Fibroblast of skin of back (primary cell): Measurements from ENCODE around the gene RAB8B.

ENCODE experiments used
- DNase-seq: peaks from one replicate; pipeline ENCODE4 v3.0.0-alpha.2; 2013

The RAB8B gene

DNA sequence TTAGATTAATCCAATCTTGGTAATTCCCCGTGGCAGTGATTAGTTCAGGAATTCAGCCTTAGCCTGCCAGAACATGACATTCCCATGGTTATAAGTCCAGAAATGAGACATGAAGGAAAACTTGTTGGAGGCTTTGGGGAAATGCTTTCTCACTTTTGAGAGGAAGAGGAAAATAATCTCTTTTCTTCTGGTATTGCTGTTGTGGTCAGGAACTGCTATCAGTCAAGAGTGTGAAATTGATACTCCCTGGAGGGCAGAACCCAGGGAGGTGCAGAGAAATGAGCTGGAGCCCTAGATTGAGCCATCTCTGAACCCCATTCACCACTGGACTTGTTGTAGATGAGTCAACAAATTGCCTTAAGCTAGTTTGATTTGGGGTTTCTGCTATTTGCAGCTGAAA, 49.4 kb downstream of the RAB8B start:
- DNase-seq = peak; percentile 79

DNA sequence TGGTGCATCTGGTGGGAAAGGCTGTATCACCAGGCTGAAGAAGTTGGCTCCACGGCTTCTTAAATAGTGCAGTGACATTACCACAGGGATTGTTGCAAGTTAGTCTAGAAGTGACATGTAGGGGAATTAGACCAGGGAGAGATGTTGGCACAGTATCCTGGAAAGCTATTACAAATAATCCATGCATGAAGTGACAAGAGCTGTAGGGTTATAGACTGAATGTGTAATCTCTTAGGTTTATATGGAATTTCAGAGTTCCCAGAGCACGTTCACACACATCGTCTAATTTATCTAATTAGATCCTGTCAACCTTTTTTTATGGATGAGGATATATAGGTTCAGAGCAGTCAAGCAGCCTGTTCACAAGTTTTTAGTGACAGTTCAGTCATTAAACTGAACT, 50.7 kb downstream of the RAB8B start:
- no peak for DNase-seq

DNA sequence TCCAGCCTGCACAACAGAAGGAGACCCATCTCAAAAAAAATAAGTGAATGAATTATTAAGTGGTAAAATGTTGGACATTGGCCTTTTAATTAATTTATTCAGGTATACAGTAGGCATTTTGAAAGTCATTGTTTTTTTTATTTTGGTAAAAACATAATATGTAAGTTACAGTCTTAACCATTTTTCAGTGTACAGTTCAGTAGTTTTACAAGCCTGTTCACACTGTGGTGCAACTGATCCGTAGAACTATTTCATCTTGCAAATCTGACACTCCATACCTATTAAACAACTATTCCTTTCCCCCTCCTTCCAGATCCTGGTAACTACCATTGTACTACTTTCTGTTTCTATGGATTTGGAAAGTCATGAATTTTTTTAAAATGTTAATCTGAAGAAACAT, 51.9 kb downstream of the RAB8B start:
- no peak for DNase-seq

DNA sequence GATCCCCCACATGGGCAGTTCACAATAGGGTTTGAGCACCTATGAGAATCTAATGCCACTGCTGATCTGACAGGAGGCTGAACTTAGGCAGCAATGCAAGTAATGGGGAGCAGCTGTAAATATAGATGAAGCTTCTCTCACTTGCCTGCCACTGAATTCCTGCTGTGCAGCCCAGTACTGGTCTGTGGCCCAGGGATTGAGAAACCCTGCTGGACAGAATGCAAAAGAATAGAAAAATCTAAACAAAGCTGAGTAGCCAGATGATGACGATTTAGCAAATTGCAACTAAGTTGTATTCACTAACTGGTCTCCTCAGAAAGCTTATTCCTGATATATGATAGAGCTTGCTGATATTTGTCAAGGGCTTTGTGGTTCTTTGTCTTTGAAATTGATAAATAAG, 53.7 kb downstream of the RAB8B start:
- no peak for DNase-seq

DNA sequence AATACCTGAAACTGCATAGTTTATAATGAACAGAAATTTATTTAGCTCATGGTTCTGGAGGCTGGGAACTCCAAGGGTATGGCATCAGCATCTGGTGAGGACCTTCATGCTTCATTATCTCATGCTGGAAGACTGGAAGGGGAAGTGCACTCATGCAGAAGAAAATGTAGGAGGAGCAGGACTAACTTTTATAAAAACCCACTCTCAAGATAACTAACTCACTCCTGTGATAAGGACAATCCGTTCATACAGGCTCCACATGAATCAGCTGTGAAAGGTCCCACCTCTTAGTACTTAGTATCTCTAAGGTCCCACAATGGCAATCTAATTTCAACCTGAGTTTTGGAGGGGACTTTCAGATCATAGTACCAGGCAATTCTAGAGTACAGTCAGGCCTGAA, 54.4 kb downstream of the RAB8B start:
- no peak for DNase-seq

DNA sequence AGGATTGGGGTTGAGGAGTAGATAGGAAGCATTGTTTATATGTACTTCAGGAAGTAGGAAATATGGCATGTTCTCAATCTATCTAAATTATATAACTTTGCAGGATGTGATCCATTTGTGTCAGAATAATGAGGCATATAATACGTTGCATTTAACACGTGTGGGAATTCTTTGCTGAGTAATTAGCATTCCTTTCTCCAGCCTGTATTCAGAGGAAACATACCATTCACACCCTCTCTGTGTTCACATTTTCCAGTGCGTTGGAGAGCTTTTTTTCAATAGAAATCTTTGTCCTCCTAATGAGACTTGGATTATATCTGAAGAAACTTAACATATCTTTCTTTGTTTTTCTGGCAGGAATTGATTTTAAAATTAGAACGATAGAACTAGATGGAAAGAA, 55.0 kb downstream of the RAB8B start:
- peak; percentile 76 for DNase-seq

DNA sequence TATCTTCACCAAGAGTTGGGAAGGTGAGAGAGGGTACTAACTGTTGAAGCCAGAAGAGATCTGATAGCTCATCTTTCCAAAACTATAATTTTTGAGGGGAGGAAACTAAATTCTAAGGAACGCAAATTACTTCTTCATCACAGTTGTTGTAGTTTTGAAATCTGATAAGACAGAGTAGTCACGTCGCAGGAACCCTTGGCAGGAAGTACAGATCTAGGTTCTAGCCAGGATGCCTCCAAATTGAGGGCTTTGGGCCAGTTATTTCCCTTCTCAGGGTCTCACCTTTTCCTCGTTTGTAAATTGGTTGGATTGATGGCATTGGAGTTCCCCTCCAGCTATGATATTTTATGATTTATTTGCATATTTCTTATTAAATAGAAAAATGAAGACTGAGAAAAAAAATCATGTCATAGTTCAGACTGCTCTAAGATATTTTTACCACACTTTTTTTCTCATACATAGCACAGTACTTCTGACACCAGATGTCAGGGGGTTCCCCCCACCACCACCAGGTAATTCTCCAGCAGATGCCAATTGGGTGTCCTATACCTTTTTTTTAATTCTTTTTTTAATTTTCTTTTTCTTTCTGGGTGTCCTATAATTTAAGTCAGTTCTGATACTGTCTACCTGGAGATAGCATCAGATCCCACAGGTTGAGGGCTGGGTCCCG, 55.7 kb downstream of the RAB8B start:
- no peak for DNase-seq

DNA sequence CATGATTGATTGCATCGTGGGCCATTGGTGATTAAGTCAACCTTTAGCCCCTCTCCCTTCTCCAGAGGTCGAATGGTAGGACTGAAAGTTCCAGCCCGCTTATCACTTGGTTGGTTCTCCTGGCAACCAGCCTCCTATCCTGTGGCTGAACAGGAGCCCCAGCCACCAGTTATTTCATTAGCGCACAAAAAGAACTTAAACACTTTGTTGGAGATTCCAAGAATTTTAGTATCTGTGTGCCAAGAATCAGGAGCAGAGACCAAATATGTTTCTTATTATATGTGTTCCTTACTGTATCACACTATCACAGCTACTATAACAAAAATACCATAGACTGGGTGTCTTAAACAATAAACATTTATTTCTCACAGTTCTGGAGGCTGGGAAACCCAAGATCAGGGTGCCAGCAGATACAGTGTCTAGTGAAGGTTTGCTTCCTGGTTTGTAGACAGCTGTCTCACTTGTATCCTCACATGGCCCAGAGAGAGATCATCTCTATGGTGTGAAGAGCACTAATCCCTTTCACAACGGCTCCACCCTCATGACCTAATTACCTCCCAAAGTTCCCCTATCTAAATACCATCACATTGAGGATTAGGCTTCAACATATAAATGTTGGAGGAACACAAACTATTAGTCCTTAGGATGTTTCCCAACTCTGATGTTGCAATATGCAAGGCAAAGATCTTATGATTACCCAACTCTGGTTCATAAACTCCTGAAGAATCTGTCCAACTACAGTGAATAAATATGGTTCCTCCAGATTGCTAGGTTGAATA, 57.5 kb downstream of the RAB8B start:
- DNase-seq = peak; percentile 30

DNA sequence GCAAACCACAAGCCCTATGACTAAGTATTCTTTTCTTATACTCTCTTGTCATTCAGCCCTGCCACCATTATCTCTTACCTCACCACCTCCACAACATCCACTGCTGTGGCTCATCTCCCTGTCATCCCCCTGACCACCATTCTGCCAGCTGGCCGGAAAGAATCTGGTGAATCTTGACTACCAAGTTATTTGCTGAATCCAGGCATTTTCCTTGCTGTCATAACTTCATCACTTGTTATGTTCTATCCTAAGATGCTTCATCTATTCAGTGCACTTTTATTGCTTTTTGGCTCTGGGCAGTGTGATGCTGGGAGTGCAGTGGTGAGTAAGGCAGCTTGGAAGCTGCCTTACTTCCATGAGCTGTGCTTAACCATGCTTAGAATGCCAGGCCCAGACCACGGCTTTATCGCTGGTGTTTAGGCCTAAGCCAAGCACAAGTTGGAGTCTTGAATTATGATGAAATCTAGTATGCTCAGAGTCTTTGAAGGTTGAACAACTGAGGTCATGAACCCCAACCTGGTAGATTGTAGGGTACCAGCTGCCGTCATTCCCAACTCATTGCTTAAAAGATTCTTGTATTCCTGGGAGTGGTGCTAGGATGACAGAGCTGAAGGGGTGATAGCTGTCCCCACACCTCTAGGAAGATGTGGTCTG, 61.0 kb downstream of the RAB8B start:
- peak; percentile 99 for DNase-seq

DNA sequence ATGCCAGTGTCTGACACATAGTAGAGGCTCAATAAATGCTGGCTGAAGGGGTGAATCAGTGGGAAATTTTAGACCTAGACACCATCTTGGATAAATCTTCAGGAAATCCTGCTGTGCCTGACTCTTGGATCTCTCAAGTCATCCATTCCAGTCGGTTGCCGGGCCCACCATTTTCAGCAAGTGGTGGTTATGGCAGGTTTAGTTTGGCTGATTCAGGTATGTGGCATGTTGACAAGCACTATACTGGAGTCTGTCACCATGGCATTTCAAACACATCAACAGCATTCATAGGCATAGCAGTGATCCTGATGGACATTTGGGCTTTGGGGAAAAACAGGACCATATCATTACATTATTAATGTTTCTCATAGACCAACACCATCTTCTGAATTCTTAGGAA, 62.3 kb downstream of the RAB8B start:
- no peak for DNase-seq

DNA sequence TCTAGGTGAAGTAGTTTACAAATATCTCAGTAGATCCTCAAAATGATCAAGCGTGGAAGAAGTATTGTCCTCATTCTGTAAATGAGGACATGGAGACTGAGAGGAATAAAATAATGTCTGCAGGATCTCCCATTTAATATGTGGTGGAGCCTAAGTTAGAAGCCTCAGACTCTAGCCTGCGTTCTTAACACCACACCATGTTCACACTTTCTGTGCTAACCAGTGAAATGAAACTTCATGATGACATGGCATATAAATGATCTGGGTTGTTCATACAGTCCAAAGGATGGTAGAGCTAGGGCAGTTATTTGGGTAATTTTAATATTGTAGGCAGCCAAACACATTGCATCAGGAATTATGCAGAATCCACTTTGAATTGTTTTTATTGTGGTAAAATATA, 62.9 kb downstream of the RAB8B start:
- DNase-seq = no peak

DNA sequence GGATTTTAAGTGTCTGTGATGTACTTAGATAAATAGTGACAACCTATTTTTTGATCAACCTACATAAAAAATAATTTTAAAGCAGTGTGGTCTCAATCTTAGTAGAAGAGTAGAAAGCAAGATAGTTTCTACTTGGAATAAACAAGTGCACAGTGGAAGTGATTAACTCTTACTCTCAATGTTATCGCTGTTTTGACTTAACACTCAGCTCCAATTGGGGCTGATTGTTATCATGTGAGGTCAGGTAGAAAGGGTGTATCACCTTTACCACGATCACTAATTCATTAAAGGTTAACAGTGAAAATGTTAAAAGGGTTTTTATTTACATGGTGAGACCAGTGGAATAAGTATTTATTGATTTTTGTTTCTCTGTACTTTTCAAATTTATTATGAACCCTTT, 65.6 kb downstream of the RAB8B start:
- DNase-seq = no peak

DNA sequence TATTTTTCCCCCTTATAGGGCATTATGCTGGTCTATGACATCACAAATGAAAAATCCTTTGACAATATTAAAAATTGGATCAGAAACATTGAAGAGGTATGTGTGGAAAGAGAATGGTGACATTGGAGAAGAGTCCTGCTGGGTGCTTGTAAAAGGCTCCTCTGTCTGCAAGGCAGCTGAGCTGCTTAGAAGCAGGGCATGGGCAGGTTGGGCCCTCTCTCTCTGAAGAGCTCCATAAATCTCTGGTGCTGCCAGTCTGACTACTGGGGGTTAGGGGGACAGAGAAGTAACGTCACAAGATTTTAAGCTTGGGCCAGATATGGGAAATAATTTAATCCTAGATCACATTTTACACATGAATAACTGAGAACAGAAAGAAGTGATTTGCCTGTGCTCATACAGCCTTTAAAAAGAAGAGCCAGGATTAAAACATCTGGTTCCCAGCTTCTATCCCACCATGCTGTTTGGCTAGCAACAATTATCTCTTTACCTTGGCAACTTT, 66.1 kb downstream of the RAB8B start:
- no peak for DNase-seq

DNA sequence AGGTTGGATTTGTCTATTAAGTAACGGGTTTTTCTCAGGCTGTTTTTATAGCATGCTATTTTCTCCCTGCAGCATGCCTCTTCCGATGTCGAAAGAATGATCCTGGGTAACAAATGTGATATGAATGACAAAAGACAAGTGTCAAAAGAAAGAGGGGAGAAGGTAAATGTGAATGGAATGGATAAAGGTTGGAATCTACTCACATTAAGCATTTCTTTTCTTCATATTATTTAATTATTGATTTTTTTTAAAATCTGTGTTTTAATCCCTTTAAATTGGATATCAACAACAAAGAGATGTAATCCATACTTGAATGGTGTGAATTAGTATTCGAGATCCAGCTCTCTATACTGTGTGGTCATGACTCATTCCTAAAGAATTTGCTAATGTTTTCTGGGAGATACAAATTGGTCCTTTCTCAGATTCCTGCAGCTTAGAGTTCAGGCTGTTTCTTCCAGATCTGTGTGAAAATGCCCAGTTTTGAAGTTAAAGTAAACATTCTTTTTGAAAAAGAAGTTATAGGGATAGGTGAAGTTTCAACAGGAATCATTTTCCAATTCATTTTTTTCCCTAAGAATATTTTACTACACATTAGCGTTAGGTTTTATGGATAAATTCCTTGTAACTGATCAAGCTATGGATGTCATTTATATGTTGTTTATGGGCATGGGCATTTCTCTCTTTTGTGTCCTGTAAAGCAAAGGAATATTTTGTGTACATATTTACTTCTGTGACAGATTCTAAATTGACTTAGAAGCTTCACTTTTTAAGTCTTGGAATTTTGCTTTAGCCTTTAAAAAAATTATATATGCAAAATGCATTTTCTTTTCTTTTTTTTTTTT, 67.2 kb downstream of the RAB8B start:
- peak; percentile 88 for DNase-seq

DNA sequence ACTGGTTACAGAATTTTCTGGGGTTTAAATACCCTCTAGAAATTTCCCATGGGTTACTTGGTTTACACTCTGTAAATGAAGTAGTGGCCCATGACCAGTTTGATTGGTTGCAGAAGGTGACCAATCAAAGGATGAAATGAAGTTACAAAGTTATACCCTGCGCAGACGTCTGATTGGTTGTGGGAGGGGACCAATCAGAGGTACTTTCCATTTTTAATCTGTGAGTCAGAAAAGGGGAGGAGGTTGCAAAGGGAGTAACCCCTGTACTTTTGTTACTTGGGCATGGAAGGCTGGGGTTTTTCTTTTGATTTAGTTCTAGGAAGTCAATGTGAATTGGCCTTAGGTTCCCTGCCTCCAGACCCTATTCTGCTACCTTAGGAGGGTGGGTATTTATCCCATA, 69.3 kb downstream of the RAB8B start:
- no peak for DNase-seq

DNA sequence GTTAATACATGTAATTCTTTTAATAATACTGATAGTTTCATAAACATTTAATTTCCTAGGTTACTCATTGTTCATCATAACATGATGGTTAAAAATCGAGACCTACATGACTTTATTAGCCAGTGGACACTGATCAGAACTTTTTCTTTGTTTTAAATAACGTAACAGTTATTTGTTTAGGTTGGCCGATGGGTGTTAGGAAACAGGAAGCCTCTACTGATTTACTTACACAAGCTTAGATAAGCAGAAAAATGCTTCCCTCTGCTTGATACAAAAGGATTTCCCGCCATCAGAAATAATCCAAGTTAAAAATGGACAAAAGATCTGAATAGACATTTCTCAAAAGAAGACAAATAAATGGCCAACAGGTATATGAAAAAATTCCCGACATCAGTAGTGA, 71.4 kb downstream of the RAB8B start:
- DNase-seq = no peak

DNA sequence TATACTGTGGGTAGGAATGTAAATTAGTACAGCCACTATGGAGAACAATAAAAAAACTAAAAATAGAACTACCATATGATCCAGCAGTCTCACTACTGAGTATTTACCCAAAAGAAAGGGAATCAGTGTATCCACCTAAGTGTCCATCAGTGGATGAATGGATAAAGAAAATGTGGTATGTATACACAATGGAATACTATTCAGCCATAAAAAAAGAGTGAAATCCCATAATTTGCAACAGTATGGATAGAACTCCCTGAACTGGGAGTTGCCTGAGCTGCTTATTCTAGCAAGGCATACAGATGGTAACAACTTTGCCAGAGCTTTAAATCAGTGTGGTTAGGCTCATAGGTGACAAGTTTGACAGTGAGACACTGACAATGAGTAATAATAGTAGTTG, 71.9 kb downstream of the RAB8B start:
- DNase-seq = no peak

DNA sequence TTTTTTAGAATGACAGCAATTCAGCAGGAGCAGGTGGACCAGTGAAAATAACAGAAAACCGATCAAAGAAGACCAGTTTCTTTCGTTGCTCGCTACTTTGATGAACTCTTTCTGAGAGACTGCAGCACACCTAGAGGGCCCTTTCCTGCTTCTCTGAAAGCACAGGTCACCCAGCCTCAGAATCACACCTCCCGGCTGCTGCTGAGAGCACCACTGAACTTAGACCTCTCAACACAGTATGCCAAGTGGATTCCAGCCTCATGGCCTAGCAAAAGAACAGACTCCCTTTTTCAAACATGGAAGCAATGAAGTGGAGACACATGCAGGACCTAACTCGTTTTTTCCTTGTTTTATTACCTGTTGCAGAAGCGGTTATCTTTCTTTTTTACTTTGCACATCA, 74.1 kb downstream of the RAB8B start:
- DNase-seq = no peak

DNA sequence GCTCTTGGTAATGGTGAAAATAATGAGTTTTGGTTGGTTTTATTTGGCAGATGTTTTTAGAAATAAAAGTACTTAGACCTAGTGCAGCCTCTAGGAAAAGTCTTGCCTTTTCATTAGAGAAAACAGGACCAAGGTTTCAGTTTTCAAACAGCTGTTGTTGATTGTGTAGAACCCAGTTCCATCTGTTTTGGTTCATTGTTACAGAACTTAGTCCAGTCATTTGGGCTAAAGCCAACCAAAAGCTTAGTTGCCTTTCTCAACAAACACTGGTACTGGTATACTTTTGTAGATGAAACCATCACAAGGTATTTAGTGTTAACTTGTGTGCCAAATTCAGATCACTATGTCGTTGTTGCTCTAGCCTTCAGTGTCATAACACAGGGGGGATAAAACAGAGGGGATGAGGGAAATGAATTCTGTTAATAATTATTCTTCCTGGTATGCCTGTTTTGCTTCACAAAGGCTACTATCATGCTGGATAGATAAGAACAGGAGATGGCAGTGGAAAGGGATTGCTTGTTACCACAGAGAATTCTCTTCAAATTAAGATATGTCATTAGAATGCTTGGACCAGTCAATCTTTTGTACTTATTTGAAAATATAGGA, 75.4 kb downstream of the RAB8B start:
- DNase-seq = no peak

DNA sequence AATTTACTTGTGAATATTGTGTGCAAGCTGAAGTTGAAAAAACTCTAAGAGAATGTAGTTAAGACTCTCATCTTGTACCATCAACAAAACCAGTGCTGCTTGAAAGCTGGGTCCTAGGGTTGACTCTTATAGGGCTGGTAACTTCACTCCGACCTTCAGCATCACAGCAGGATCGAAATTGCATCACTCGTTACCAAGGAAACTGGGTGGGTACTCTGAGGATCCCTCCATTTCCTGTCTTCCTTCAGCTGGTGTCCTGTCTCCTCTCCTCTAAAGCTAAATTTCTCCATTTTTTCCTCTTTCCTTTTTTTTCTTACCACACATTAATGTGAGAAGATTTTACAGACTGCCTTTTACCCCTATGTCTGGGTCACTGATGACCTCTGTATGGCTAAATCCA, 85.0 kb downstream of the RAB8B start:
- peak; percentile 34 for DNase-seq

DNA sequence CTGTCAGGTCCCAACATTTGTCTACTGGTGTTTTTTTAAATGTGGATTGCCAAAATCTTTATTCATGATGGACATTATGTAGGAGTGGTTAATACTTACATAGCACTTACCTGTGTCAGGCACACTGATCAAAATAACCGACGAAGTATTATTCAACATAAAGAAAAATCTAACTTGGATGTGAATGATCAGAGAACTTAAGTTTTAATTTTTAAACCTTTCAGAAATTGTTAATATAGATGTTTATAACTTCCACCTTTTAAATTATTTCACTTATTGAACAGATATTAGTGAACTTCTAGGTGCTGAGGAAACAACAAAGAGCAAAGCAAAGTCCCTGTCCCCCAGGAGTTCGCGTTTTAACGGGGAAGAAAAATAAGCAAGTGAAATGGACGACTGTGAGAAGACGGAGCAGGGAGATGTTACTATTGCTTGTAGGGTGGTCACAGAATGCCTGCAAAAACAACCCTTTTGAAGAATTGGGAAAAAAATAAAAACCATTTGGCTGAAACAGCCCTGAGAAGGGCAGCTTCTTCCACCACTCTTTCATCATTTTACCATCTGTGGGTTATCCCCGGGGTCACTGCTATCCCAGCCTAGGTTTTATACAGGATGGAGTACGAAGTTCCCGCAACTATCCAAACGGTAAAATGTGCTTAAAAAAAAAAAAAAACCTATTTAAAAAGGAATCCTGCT, 87.1 kb downstream of the RAB8B start:
- DNase-seq = no peak
